Stimulated activated CD4-positive, alpha-beta T cell treated with anti-CD3 and anti-CD28 coated beads, Interleukin-15, amount 100 ng/mL, for 24 hours (primary cell): Measurements from ENCODE around the gene CCN6.
A peak's percentile ranks its signal among the peaks of the same experiment; 100 is the strongest.
"Not testable (repeated sequence)": the region's sequence is repeated elsewhere in the genome, so short reads cannot be mapped to it uniquely, and the experiment has no call there.

Experiments
- DNase-seq: peaks from one replicate; pipeline ENCODE4 v3.0.0-alpha.2; 2020

The CCN6 gene

GRCh38 chr6:112054555-112055190 is 769 bp downstream of the CCN6 start:
- no peak for DNase-seq

- DNase-seq: no peak
Observed at GRCh38 chr6:112058243-112059032, 4.5 kb downstream of the CCN6 start.

- DNase-seq: no peak
Observed at GRCh38 chr6:112061605-112062004, 7.7 kb downstream of the CCN6 start.

GRCh38 chr6:112062966-112063365 is 9.1 kb downstream of the CCN6 start:
- DNase-seq: no peak

GRCh38 chr6:112065426-112065986 is 11.6 kb downstream of the CCN6 start:
- DNase-seq: no peak

GRCh38 chr6:112066606-112067005 is 12.7 kb downstream of the CCN6 start:
- DNase-seq: no peak

GRCh38 chr6:112081569-112081968 is 27.7 kb downstream of the CCN6 start:
- DNase-seq: no peak

- DNase-seq: no peak
Observed at GRCh38 chr6:112085286-112086065, 31.6 kb downstream of the CCN6 start.

- no peak for DNase-seq
Observed at GRCh38 chr6:112086744-112087135, 32.8 kb downstream of the CCN6 start.

GRCh38 chr6:112087136-112087911 is 33.4 kb downstream of the CCN6 start, which contains the start of the genes FAM229B and TUBE1:
Gene FAM229B, plus strand, starts transcription at chr6:112087591. Its CDS starts 11,693 bp downstream, at chr6:112099284.
Gene TUBE1, minus strand, starts transcription at chr6:112087482. Its CDS starts 48 bp downstream, at chr6:112087434.
- DNase-seq: peak; percentile 93

- DNase-seq: no peak
Observed at GRCh38 chr6:112087916-112088315, 34.0 kb downstream of the CCN6 start.

GRCh38 chr6:112096901-112097300 is 43.0 kb downstream of the CCN6 start:
- no peak for DNase-seq

GRCh38 chr6:112100561-112100960 is 46.7 kb downstream of the CCN6 start:
- no peak for DNase-seq

GRCh38 chr6:112106026-112106425 is 52.1 kb downstream of the CCN6 start:
- not testable (repeated sequence) for DNase-seq

GRCh38 chr6:112106562-112106961 is 52.7 kb downstream of the CCN6 start:
- no peak for DNase-seq

GRCh38 chr6:112109262-112109661 is 55.4 kb downstream of the CCN6 start:
- no peak for DNase-seq

- no peak for DNase-seq
Observed at GRCh38 chr6:112113431-112113830, 59.5 kb downstream of the CCN6 start.

GRCh38 chr6:112113918-112114317 is 60.0 kb downstream of the CCN6 start:
- no peak for DNase-seq

GRCh38 chr6:112114577-112115223 is 60.8 kb downstream of the CCN6 start:
- no peak for DNase-seq

GRCh38 chr6:112116221-112116620 is 62.3 kb downstream of the CCN6 start:
- no peak for DNase-seq

GRCh38 chr6:112117554-112117953 is 63.6 kb downstream of the CCN6 start:
- DNase-seq: peak; percentile 5

- no peak for DNase-seq
Observed at GRCh38 chr6:112118034-112118433, 64.1 kb downstream of the CCN6 start.
